ENCODE data around the gene LIPT1.
A peak's percentile ranks its signal among the peaks of the same experiment; 100 is the strongest.

LIPT1 gene

GRCh38 chr2:99154643-99155536, at the start of gene LIPT1, which contains the start of gene TSGA10 (continued):
- TF ChIP-seq ZSCAN18 (tag by site-specific recombination; IDR thresholded peaks at IDR 0.05) (no peak), ZNF280C (tag by site-specific recombination; IDR thresholded peaks at IDR 0.05) (no peak), ZNF174 (tag by site-specific recombination; IDR thresholded peaks at IDR 0.05) (no peak), ZFP69B (tag by site-specific recombination; IDR thresholded peaks at IDR 0.05) (no peak), GLIS1 (tag by site-specific recombination; IDR thresholded peaks at IDR 0.05) (peak; percentile 90), ZNF513 (tag by site-specific recombination; IDR thresholded peaks at IDR 0.05) (no peak), ZNF202 (tag by site-specific recombination; IDR thresholded peaks at IDR 0.05; ENCODE audit: borderline replicate concordance) (no peak), ZNF677 (tag by site-specific recombination; IDR thresholded peaks at IDR 0.05) (no peak), MZF1 (tag by site-specific recombination; IDR thresholded peaks at IDR 0.05; ENCODE audit: borderline replicate concordance) (no peak), ZBTB49 (tag by site-specific recombination; IDR thresholded peaks at IDR 0.05; ENCODE audit: low read depth) (no peak), ZNF792 (tag by site-specific recombination; IDR thresholded peaks at IDR 0.05) (0 out of 2 replicates have a peak, but pooled peaks have one; percentile 68), RBAK (tag by site-specific recombination; IDR thresholded peaks at IDR 0.05) (no peak), ZNF19 (tag by site-specific recombination; IDR thresholded peaks at IDR 0.05; ENCODE audit: low read depth) (no peak)
- TF ChIP-seq, protein P1, sequence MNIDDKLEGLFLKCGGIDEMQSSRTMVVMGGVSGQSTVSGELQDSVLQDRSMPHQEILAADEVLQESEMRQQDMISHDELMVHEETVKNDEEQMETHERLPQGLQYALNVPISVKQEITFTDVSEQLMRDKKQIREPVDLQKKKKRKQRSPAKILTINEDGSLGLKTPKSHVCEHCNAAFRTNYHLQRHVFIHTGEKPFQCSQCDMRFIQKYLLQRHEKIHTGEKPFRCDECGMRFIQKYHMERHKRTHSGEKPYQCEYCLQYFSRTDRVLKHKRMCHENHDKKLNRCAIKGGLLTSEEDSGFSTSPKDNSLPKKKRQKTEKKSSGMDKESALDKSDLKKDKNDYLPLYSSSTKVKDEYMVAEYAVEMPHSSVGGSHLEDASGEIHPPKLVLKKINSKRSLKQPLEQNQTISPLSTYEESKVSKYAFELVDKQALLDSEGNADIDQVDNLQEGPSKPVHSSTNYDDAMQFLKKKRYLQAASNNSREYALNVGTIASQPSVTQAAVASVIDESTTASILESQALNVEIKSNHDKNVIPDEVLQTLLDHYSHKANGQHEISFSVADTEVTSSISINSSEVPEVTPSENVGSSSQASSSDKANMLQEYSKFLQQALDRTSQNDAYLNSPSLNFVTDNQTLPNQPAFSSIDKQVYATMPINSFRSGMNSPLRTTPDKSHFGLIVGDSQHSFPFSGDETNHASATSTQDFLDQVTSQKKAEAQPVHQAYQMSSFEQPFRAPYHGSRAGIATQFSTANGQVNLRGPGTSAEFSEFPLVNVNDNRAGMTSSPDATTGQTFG (tag by site-specific recombination; IDR thresholded peaks at IDR 0.05; ENCODE audit: borderline replicate concordance) = no peak
- TF ChIP-seq, protein P2, sequence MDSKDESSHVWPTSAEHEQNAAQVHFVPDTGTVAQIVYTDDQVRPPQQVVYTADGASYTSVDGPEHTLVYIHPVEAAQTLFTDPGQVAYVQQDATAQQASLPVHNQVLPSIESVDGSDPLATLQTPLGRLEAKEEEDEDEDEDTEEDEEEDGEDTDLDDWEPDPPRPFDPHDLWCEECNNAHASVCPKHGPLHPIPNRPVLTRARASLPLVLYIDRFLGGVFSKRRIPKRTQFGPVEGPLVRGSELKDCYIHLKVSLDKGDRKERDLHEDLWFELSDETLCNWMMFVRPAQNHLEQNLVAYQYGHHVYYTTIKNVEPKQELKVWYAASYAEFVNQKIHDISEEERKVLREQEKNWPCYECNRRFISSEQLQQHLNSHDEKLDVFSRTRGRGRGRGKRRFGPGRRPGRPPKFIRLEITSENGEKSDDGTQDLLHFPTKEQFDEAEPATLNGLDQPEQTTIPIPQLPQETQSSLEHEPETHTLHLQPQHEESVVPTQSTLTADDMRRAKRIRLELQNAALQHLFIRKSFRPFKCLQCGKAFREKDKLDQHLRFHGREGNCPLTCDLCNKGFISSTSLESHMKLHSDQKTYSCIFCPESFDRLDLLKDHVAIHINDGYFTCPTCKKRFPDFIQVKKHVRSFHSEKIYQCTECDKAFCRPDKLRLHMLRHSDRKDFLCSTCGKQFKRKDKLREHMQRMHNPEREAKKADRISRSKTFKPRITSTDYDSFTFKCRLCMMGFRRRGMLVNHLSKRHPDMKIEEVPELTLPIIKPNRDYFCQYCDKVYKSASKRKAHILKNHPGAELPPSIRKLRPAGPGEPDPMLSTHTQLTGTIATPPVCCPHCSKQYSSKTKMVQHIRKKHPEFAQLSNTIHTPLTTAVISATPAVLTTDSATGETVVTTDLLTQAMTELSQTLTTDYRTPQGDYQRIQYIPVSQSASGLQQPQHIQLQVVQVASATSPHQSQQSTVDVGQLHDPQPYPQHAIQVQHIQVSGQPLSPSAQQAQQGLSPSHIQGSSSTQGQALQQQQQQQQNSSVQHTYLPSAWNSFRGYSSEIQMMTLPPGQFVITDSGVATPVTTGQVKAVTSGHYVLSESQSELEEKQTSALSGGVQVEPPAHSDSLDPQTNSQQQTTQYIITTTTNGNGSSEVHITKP (tag by site-specific recombination; IDR thresholded peaks at IDR 0.05) = peak; percentile 89
- TF ChIP-seq, protein P3, sequence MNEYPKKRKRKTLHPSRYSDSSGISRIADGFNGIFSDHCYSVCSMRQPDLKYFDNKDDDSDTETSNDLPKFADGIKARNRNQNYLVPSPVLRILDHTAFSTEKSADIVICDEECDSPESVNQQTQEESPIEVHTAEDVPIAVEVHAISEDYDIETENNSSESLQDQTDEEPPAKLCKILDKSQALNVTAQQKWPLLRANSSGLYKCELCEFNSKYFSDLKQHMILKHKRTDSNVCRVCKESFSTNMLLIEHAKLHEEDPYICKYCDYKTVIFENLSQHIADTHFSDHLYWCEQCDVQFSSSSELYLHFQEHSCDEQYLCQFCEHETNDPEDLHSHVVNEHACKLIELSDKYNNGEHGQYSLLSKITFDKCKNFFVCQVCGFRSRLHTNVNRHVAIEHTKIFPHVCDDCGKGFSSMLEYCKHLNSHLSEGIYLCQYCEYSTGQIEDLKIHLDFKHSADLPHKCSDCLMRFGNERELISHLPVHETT (tag by site-specific recombination; IDR thresholded peaks at IDR 0.05) = no peak
- TF ChIP-seq, protein P4, sequence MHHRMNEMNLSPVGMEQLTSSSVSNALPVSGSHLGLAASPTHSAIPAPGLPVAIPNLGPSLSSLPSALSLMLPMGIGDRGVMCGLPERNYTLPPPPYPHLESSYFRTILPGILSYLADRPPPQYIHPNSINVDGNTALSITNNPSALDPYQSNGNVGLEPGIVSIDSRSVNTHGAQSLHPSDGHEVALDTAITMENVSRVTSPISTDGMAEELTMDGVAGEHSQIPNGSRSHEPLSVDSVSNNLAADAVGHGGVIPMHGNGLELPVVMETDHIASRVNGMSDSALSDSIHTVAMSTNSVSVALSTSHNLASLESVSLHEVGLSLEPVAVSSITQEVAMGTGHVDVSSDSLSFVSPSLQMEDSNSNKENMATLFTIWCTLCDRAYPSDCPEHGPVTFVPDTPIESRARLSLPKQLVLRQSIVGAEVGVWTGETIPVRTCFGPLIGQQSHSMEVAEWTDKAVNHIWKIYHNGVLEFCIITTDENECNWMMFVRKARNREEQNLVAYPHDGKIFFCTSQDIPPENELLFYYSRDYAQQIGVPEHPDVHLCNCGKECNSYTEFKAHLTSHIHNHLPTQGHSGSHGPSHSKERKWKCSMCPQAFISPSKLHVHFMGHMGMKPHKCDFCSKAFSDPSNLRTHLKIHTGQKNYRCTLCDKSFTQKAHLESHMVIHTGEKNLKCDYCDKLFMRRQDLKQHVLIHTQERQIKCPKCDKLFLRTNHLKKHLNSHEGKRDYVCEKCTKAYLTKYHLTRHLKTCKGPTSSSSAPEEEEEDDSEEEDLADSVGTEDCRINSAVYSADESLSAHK (tag by site-specific recombination; IDR thresholded peaks at IDR 0.05) = no peak

Measured in HEK293 (cell line).